GM12891 (cell line): Measurements from ENCODE around the gene RAI1.

Experiments
- PAX5 ChIP-seq: IDR thresholded peaks from 2 replicates; pipeline ENCODE4 v1.6.1; 2011; ENCODE audit warnings: low read length, moderate library complexity, mild to moderate bottlenecking; ENCODE audit not compliant: insufficient read depth, severe bottlenecking
- POLR2A ChIP-seq: IDR thresholded peaks from 2 replicates; pipeline ENCODE4 v1.6.1; 2011; ENCODE audit warnings: low read depth, low read length, control low read depth
- POLR2AphosphoS5 ChIP-seq: IDR thresholded peaks from 2 replicates; pipeline ENCODE4 v1.6.1; 2011; ENCODE audit warnings: low read depth, low read length, control low read depth
- POU2F2 ChIP-seq: IDR thresholded peaks from 2 replicates; pipeline ENCODE4 v1.6.1; 2011; ENCODE audit warnings: low read depth, mild to moderate bottlenecking, control low read depth, low read length, moderate library complexity
- SPI1 ChIP-seq: IDR thresholded peaks from 2 replicates; pipeline ENCODE4 v1.6.1; 2011; ENCODE audit warnings: low read depth, low read length, control low read depth
- TAF1 ChIP-seq: IDR thresholded peaks from 2 replicates; pipeline ENCODE4 v1.6.1; 2011; ENCODE audit warnings: low read depth, low read length, control low read depth

DNA sequence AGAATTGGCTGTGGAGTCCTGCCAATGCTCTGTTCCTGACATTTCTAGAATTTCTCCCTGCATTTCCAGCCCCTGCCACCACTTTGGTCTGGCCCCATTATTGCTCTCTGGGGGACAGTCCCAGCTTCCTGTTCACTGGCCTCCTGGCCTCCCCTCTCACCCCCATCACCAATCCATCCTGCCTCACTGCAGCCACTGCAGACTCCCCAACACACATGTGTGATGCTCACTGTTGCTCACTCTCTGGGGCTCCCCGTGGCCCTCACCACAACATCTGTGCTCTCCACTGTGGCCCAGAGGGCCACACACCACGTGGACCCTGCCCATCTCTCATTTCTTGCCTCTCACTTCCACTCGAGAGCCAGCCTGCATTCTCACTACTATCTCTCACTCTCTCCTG lies 91.0 kb downstream of the RAI1 start:
- TF ChIP-seq POLR2A: no peak
- no peak for TF ChIP-seq POLR2AphosphoS5
- TF ChIP-seq TAF1: no peak
- TF ChIP-seq SPI1: no peak
- no peak for TF ChIP-seq PAX5
- TF ChIP-seq POU2F2: no peak
